GM23338 (cell line): ENCODE results near the gene CCDC93. TPM values are rescaled to one million over a fixed set of nuclear protein-coding genes. Genes with fewer than 3 reads are reported as not detected.

Source experiments
- CREB1 ChIP-seq: fragments of 250-450 bp; sonication (Bioruptor Pico); IDR thresholded peaks from 2 replicates; pipeline ENCODE4 v1.5.0; 2020; ENCODE audit warnings: low read depth, mild to moderate bottlenecking, moderate library complexity
- CTCF ChIP-seq, 2 experiments: fragments of 200-600 bp in 1 of 2; sonication (generic) in 1 of 2; conservative IDR thresholded peaks; 2 replicates each; pipeline versions ENCODE4 v1.5.1 to v1.6.1; 2016 to 2017; ENCODE audit warnings: antibody characterized with exemption in 2 of 2, low read depth in 2 of 2, mild to moderate bottlenecking in 2 of 2, moderate library complexity in 1 of 2
- ETS1 ChIP-seq: IDR thresholded peaks from 2 replicates; pipeline ENCODE4 v1.6.1; 2016; ENCODE audit warnings: antibody characterized with exemption
- EZH2 ChIP-seq: fragments of 200-600 bp; sonication (generic); IDR thresholded peaks from one replicate; pipeline ENCODE4 v1.8.0; 2017; ENCODE audit warnings: antibody characterized with exemption, mild to moderate bottlenecking, low read depth; ENCODE audit not compliant: unreplicated experiment
- EZH2phosphoT487 ChIP-seq: fragments of 200-600 bp; sonication (generic); IDR thresholded peaks from one replicate; pipeline ENCODE4 v1.8.1; 2018; ENCODE audit warnings: antibody characterized with exemption; ENCODE audit not compliant: unreplicated experiment
- NANOG ChIP-seq: IDR thresholded peaks from 2 replicates; pipeline ENCODE4 v1.6.1; 2016; ENCODE audit warnings: antibody characterized with exemption, borderline replicate concordance
- POLR2AphosphoS5 ChIP-seq: IDR thresholded peaks from 2 replicates; pipeline ENCODE4 v1.6.1; 2016; ENCODE audit warnings: antibody characterized with exemption, low read depth
- STAT1 ChIP-seq: IDR thresholded peaks from one replicate; pipeline ENCODE4 v1.6.1; 2016; ENCODE audit warnings: antibody characterized with exemption; ENCODE audit not compliant: unreplicated experiment
- ZNF114 ChIP-seq: fragments of 250-450 bp; sonication (Bioruptor Pico); IDR thresholded peaks from 2 replicates; pipeline ENCODE4 v1.5.0; 2020; ENCODE audit warnings: mild to moderate bottlenecking, moderate library complexity
- ZNF331 ChIP-seq: fragments of 250-450 bp; sonication (Bioruptor Pico); IDR thresholded peaks from 2 replicates; pipeline ENCODE4 v1.5.0; 2020; ENCODE audit warnings: low read depth, mild to moderate bottlenecking, moderate library complexity
- ZNF462 ChIP-seq: fragments of 250-450 bp; sonication (Bioruptor Pico); IDR thresholded peaks from 2 replicates; pipeline ENCODE4 v1.5.0; 2020; ENCODE audit warnings: mild to moderate bottlenecking, moderate library complexity
- polyA plus RNA-seq: library from polyadenylated mRNA; unstranded; fragments of >200 nt; fragmentation: Nextera tagmentation; extraction: Ambion mirVana; gene quantifications from 2 replicates; pipeline ENCODE4 v1.2.1, GENCODE V29; 2016
- total RNA-seq: library from RNA; depleted of rRNA; stranded (reverse); fragments of >200 nt; shearing (Covaris generic); gene quantifications from 2 replicates; pipeline ENCODE4 v1.2.3, GENCODE V29; 2014

The CCDC93 gene
- total and polyA plus RNA-seq, 2 experiments from 2014 or later = 13.1 to 16.8 TPM

GRCh38 chr2:117921520-117921919, 92.3 kb downstream of the CCDC93 start (continued):
- TF ChIP-seq ZNF462 (CRISPR knock-in tag) (no peak), STAT1 (no peak), EZH2phosphoT487 (no peak), ZNF114 (CRISPR knock-in tag) (no peak), ZNF331 (CRISPR knock-in tag) (no peak), ETS1 (no peak), NANOG (no peak), CTCF (conservative IDR thresholded peaks at IDR 0.05; ENCODE audit: low read depth in 2 of 2) (no peak), POLR2AphosphoS5 (no peak), EZH2 (no peak), CREB1 (no peak)
